HG03520 (cell line): ENCODE measurements around the gene CSTPP1.

Experiments used
- ATAC-seq: cut with Tn5 transposase; IDR thresholded peaks from one replicate; pipeline ENCODE4 v1.9.1; 2021; ENCODE audit warnings: mild to moderate bottlenecking, moderate library complexity; ENCODE audit not compliant: unreplicated experiment

Gene CSTPP1

GRCh38 chr11:47154616-47155570 is 218.3 kb downstream of the CSTPP1 start:
- no peak for ATAC-seq

- no peak for ATAC-seq
These were observed 219.3 kb downstream of the CSTPP1 start for GRCh38 chr11:47155879-47156278.

DNA sequence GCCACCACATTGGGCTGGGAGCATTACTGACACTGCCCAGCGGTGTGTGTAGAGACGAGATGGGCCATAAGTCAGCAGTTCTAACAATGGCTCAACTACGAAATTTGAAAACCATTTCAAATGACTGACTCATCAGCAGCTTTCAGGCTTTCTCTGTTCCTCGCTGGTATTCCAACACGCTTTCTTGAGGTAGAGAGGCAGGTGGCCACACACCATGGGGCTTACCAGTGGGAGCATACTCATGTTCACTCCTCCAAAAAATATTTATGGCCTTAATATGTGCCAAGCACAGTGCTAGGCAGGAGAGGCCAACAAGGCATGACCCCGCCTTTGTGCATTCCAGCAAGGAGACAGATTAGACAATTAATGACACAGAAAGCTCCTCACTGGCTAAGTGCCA is 219.8 kb downstream of the CSTPP1 start:
- no peak for ATAC-seq

DNA sequence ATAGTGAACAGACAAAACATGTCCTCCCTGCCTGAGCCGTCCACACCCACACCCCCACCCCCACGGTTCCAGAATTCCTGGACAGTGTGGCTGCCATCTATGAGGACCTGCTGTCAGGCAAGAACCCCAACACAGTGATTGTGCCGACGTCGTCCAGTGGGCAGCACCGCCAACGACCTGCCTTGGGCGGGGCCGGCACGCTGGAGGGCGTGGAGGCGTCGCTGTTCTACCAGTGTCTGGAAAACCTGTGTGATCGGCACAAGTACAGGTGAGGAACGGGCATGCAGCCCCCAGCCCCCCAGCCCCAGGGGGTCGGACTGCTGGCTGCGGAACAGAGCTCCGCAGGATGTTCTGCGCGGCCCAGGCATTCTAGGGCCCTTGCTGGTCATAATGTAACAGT is 220.4 kb downstream of the CSTPP1 start:
- no peak for ATAC-seq

DNA sequence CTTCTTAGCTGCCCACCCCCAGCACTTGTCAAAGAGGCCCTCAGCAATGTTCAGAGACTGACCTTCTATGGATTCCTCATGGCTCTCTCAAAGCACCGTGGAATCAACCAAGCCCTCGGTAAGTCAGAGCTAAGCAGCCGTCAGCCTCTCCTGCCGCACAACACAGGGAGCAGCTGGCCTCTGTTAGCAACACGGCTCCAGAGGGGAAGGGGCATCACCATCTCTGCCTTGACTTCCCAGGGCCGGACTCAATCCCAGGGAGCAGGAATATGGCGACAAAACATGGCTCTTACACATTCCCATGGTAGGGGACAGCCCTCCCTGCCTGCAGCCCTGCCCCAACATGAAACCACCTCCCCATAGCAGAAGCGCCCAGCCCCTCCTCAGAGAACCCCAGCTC is 221.2 kb downstream of the CSTPP1 start:
- no peak for ATAC-seq

GRCh38 chr11:47158242-47158641 is 221.7 kb downstream of the CSTPP1 start:
- ATAC-seq, result no peak

DNA sequence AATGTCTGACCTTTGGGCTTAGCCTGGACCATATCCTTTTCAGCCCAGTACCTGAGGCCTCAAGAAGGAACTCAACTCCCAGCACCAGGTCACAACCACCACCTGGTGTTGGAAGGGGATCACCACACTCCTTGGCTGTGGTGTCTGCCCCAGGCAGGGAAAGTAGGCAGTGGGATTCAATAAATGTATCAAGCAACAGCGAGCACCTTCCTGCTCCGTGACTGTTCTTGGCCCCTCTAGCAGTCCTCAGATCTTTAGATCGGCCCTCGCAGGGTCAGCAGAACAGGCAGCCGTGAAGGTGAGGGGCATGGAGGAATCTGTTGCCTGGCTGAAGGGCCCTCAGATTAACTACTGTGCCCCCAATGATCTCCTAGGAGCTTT is 224.2 kb downstream of the CSTPP1 start:
- no peak for ATAC-seq

GRCh38 chr11:47161134-47161854 is 224.7 kb downstream of the CSTPP1 start:
- peak; percentile 71 for ATAC-seq

DNA sequence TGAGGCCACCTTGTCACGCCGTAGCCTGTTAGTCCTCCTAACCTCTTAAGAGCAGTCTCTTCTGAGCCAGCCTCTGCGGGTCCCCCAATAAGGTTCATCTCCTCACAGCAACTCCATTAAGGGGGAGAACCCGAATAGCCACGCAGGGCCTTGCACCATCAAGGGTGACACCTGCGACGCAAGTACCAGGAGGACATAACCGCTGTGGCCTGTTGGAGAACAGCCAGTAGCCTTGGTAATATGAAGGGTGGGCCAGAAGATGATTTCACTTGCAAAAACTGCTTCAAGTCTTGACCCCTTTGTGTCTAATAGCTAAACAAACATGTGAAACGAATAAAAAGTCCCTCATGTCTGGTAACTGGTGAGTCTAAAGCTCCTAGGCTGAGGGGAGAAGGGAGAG is 225.3 kb downstream of the CSTPP1 start:
- ATAC-seq, result no peak

- ATAC-seq, result no peak
These were observed 225.9 kb downstream of the CSTPP1 start for GRCh38 chr11:47162426-47162825.

GRCh38 chr11:47163193-47163592 is 226.6 kb downstream of the CSTPP1 start:
- ATAC-seq, result no peak

GRCh38 chr11:47163898-47164297 is 227.3 kb downstream of the CSTPP1 start:
- ATAC-seq, result no peak

- no peak for ATAC-seq
These were observed 227.8 kb downstream of the CSTPP1 start for GRCh38 chr11:47164321-47164720.

- no peak for ATAC-seq
These were observed 228.8 kb downstream of the CSTPP1 start for GRCh38 chr11:47165253-47165840.

DNA sequence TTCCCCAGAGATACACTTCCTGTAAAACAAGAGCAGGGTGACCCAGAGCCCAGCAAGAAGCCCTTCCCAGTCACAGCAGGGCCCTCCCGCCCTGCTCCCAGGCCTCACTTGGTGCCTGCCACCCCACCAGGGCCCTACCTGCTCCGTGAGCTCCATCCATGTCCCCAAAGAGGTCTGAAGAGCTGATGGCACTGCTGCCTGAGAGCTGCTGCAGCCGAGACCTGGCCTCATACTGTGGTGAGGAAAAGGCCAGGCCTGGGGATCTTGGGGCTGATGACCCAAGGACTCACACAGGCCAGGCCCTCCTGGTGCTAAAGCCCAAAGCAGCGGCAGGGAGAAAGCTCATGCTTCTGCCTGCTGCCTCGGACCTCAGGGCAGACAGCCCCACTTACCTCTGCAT is 229.8 kb downstream of the CSTPP1 start:
- no peak for ATAC-seq

- no peak for ATAC-seq
These were observed 234.7 kb downstream of the CSTPP1 start for GRCh38 chr11:47171061-47171838.

GRCh38 chr11:47171856-47172255 is 235.3 kb downstream of the CSTPP1 start:
- ATAC-seq, result no peak

DNA sequence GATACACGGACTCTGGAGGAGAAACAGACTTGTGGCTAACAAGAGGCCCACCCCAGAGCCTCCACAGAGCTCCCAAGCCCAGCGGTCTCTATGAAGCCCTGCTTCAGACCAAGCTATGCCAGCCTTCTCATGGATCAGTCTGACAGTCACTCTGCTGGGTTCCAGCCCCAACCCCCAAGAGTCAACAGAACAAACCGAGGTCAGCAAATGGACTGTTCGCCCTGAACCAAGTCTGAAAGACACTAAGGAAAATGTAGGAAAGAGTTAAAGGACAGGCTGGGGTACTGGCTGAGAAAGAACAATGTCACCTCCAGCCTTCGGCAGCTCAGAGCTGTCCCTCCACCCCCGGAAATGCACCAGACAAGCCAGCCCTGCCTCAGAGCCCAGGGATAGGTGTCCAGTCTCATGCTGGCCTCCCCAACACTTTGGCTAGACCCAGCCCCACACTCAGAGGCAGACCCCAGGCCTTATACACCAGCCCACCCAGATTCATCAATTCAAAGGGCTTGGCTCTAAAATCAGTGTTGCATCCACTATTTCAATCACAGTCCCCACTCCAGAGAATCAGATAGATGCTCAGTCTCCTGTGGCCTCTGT is 236.3 kb downstream of the CSTPP1 start:
- ATAC-seq, result no peak

DNA sequence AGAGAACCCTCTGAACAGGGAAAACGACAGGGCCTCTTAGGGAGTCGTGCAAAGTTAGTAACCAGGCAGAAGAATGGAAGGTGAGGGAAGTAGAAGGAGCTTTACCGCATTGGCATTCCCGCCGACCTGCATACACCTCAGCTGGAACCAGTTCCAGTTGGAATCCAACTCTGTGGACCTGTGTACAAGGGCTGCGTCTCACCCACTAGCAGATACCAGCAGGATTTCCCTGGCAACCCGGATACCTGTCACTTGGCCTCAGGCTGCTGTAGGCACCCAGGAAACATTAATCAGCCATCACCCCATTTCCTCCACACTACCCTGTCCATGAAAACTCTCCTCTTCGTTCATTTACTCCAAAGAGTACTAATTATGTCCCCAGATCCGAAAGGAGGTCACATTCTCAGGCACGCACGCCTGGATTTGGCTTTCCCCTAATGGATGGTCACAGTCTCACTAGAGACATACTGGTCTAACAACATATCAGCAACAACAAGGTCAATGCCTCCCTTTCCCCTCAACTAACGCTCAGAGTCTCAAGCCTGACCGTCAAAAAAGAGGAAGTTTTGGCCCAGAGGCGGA is 239.3 kb downstream of the CSTPP1 start:
- no peak for ATAC-seq
